Germinal center (tissue), 1 donor: ENCODE data around the gene TTC31.
A peak's percentile ranks its signal among the peaks of the same experiment; 100 is the strongest.
"Not testable (repeated sequence)": the region's sequence is repeated elsewhere in the genome, so short reads cannot be mapped to it uniquely, and the experiment has no call there.

Experiments used
- DNase-seq: peaks from one replicate; pipeline ENCODE4 v3.0.0; 2012; ENCODE audit warnings: mixed read lengths, low spot score

The TTC31 gene

DNA sequence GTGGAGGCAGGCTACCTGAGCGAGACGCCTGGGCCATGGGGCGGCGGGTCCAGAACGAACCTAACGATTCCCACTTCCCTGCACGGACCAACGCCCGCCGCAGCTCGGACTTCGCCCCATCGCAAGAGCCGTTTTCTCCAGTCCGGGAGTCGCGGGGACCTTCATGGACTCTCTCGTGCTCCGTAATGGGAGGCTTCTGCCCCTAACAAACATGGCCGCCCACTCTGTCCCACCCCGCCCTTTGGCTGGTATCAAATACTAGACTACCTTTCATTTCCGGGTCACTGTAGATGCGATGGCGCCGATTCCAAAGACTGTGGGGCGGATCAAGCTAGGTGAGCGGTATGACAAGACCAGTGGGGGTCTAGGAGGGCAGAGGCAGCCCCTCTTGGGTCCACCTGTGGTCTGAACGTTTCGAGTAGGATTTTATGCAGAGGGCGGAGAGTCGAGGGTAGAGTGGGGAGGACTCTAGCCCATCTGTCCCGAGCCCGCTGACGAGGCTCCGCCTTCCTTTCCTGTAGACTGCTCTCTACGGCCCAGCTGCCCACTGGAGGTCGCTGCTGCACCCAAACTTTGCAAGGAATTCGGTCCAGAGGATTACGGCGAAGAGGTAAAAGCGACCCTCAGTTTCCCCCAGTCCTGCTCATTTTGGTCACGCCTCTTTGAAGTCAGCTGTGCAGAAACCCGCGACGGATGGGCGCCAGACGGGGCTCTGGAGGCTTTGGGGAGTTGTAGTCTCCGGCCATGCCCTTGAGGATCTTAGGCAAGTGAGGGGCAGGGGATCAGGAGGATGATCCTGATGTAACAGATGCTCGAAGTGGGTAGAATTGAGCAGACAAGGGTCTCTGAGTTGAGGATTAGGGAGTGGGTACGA, at the start of gene TTC31, which contains the start of gene CCDC142:
Gene TTC31 (plus strand): TSS at position 281 of the 874 bp plus-strand sequence. CDS start 15 bp downstream, at position 296.
Gene CCDC142 (minus strand): TSS at position 198 of the 874 bp plus-strand sequence. CDS start 161 bp downstream, at position 37.
- DNase-seq, result peak; percentile 89

DNA sequence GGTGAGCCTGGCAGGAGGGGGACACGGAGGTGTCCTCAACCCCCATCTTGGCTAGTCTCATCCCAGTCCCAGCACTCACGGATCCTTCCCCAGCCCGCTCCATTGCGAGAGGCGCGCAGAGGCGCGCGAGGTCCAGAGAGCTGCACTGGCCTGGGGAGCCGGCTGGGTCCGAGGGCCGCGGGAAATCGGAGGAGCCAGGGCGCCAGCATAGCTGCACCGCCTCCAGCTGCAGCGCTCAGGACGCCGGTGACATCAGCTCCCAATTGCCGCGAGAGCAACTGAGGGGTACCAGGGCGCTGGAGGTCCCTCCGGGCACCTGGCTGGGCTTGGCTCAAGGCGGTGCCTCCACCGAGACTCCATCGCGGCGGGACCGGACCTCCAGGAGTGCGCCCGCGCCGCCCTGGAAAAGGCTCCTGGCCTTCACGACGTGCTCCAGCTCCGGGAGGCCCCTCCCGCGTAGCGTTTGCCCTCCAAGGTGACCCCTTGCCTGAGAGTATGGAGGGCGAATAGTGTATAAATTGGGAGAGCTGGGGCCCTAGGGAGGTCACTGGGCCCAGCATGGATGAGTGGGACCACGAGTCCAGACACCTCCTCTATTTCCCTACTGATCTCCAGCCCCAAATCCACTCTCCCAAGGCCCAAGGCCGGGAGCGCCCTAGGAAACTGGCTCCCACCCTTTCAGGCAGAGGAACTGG, 46.6 kb upstream of the TTC31 start:
- DNase-seq, result no peak

DNA sequence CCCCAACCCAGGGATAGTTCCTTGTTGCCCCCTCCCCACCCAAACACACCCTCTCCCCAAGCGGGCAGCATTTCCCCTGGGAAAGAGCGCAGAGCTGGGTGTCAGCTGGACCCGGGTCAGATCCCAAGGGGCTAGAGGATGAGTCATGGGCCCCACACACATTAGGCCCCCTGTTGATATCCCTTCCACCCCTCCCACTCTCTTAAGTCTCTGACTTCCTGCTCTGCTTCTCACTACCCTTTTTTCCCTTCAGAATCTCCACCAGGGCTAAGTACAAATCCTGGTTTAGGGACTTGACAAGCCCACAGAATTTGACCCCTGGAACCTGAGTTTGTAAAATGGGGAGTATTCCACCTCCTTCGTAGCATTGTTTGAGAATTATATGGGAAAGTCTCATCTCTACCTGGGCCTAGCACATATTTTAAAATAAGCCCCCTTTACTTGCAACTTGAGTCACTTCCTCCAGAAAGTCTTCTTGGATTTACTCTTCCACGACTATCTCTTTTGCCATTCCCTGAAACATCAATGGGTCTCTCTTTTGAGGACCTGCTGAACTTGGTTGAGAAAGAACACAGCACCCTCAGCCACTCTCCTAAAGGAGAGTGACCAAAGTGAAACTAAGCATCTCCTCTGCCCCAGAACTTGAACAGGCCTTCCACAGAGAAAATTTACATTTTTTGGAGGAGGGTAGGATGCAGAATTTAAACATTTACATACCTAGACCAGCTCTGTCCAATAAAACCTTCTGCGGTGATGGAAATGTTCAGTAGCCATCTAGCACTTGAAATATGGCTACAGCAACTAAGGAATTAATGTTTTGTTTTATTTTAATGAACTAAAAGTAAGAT, 45.8 kb upstream of the TTC31 start:
- no peak for DNase-seq

- DNase-seq, result no peak
Observed at GRCh38 chr2:74438248-74438647, 44.6 kb upstream of the TTC31 start.

DNA sequence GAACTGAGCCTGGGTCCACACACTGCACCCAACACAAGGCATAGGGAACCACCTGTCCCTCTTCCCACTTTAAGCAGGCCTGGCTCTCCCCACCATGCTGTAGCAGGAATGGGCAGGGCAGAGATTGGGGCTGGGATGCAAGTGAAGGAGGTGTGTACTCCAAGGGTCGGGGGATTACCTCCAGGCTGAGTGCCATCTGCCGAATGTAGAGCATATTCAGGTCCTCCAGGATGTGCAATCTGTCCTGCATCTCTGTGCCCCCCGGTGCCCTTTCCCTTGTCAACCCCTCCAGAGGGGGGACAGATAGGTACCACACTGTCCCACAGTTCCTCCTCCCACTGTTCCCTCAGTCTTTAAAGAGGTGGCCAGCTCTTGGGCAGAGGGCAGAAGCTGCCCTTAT, 43.5 kb upstream of the TTC31 start:
- no peak for DNase-seq

DNA sequence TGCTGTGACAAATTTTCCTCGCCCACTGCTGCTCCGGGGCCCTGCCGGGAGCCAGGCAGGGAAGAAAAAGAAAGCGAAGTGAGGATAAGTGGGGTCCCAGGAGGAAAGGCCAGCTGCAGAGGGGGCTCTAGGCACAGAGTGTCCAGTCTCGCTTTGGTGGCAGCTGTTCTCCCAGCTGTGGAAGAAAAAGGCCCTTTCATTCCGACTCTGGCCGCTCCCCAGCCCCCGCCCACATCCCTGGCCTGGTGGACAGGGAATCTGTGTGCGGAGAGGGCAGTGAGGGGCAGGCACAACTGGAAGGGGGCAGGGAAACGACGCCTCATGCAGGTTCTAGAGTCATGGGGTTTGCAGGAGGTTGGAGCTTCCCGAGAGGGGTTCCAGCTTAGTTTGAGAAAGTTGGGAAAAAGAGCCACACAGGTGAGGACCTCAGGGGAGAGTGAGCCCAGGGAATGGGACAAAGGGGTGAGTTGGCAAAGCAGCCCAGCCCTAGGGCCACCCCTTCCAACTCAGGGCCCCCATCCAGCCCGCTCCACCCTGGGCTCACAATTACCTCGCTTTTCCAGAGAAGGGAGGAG, 43.0 kb upstream of the TTC31 start:
- DNase-seq, result no peak

GRCh38 chr2:74440378-74441169, 42.3 kb upstream of the TTC31 start:
- peak; percentile 94 for DNase-seq

DNA sequence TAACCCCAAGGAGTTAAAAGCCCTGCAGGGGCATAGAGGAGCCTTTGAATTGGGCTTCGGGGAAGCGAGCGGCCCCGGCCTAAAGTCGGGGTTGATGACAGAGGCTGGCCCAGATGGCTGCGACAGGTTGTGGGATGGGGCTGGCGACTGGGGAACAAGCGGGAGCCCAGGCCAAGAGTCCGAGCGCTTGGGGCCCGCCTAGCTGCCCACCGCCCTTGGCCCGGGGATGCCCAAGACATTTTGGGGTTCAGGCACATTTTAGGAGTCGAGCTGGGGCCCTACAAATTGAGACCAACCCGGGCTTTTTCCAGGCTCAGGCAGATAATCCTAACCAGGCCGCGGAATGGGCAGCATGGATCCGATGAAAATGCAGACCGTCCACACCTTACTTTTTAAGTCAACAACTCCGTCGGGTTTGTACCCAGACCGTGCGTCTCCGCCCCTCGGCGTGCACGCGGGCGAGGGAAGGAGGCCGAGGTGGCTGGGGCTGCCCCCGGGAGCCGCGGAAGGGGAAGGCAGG, 41.7 kb upstream of the TTC31 start:
- no peak for DNase-seq

DNA sequence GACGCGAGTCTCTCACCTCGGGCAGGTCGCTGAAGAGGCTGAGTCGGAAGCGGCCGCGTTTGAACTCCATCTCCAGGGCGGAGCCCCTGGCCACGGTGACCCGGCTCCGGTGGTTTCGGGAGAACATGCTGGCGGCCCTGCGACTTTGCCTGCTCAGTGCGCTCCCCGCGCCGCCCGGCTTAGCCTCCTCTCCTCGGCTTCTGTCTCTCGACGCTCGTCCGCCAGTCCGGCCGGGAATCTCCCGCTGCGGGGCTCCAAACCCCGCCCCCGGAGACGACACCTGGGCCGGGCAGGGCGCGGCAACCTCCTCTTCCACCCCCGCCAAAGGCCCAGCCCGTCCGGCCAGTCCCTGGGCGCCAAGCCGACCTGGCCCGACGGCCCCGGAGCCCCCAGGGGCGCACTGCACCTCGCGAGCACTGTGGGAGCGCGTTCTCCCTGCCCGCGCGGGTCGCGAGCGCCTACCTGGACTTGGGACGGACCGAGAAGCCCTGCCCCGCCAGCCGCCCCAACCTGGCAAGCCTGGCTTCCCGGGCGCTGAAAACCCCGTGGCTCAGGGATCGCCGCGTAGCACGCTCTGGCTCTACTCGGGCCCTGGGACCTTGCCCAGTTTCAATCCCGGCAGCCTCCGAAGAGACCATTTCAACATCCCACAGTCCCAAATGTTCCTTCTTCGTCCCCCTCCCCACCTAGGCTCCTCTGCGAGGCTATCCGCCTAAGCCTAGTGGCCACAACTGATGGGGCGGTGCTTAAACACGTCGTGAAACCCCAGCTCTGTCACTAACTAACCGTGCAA, 41.0 kb upstream of the TTC31 start, which contains the start of gene RTKN:
Gene RTKN (minus strand): TSS at position 248 of the 793 bp plus-strand sequence. CDS start 121 bp downstream, at position 127.
- DNase-seq, result no peak

GRCh38 chr2:74442483-74443297, 40.2 kb upstream of the TTC31 start:
- DNase-seq, result not testable (repeated sequence)

- DNase-seq, result no peak
Observed at GRCh38 chr2:74444498-74445318, 38.2 kb upstream of the TTC31 start.

- DNase-seq, result no peak
Observed at GRCh38 chr2:74447230-74447999, 35.5 kb upstream of the TTC31 start.

DNA sequence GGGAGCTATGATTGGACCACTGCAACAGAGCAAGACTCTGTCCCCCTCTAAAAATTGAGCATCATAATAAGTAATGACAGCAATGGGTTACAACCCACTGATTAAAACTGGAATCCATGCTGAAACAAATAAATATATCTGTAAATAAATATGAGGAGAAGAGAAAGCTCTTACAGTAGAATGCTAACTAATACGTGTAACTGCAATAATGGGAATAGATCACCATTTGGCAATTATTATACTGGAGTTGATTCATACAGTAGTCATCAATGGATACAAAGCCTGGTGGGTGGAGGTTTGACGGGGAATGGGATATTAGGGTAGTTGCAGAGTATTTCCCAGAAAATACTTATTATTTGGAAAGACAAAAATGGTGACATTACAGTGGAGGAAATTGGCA, 34.1 kb upstream of the TTC31 start:
- DNase-seq, result no peak

DNA sequence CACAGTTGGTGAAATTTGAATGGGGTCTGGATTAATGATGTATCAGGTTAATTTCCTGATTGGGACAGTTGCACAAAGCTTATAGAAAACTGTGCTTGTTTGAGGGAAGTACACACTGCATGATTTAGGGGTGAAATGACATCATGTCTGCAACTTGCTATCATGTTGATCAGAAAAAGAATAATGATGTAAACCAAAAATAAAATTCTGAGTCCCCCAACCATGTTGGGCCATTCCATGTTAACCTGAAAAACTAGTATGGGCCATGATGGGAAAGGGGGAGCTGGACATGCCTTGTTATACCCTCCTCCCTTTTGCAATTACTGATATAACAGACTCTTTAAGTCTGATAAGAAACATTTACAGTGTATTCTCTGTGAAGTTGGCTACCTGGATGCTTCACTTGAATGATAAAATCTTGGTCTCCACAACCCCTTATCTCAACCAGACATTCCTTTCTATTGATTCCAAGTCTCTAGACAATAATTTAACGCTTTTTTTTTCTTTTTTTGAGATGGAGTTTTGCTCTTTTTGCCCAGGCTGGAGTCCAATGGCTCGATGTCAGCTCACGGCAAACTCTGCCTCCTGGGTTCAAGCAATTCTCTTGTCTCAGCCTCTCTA, 32.2 kb upstream of the TTC31 start:
- no peak for DNase-seq

GRCh38 chr2:74454654-74455511, 28.0 kb upstream of the TTC31 start, which contains the start of gene INO80B:
Gene INO80B (plus strand): TSS chr2:74455087. CDS start chr2:74455117, 30 bp downstream.
- peak; percentile 86 for DNase-seq

DNA sequence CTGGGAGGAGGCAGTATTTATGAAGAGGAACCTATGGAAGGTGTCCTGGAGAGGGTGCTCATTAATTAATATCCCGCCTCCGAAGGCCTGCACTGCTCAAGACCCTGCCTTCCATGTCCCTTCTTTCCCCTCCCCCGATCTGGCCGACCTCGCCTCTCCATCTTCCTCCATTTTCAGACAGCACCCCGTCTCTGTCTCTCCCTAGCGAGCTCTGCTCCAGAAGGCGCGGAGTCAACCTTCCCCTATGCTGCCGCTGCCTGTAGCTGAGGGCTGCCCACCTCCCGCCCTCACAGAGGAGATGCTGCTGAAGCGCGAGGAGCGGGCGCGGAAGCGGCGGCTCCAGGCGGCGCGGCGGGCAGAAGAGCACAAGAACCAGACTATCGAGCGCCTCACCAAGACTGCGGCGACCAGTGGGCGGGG, 25.7 kb upstream of the TTC31 start:
- DNase-seq, result no peak
